Chondrocyte (in vitro differentiated cells): ENCODE measurements around the gene FFAR4. TPM values are rescaled to one million over a fixed set of nuclear protein-coding genes. Genes with fewer than 3 reads are reported as not detected.

ENCODE experiments used
- total RNA-seq: library from RNA; stranded (reverse); gene quantifications from 3 replicates; pipeline ENCODE4 v1.2.1, GENCODE V29; 2021

FFAR4 gene
- total RNA-seq, 1 donor from 2014 or later = not detected

Other genes with a start within 250 kb of the FFAR4 start
- 291 to 526 TPM (median 524 TPM) in 3 replicates for gene MYOF, start 84.3 kb upstream of the FFAR4 start, total RNA-seq
- 7.5 to 9.3 TPM (median 8.4 TPM) in 3 replicates for gene CEP55, start 70.1 kb upstream of the FFAR4 start, total RNA-seq
- 10.7 to 30.1 TPM (median 29.3 TPM) in 3 replicates for gene RBP4, start 34.6 kb downstream of the FFAR4 start, total RNA-seq
- not detected in 3 replicates for gene PDE6C, start 45.9 kb downstream of the FFAR4 start, total RNA-seq
- 11.8 to 15.2 TPM (median 13.2 TPM) in 3 replicates for gene FRA10AC1, start 135.9 kb downstream of the FFAR4 start, total RNA-seq
- gene LGI1, start 191.3 kb downstream of the FFAR4 start, total RNA-seq = 0.27 to 2.3 TPM (median 2.1 TPM) in 3 replicates